Sigmoid colon (tissue), 7 donors: Measurements from ENCODE around the gene FBXW11. TPM values are rescaled to one million over a fixed set of nuclear protein-coding genes. Genes with fewer than 3 reads are reported as not detected.
"Not testable (repeated sequence)": the region's sequence is repeated elsewhere in the genome, so short reads cannot be mapped to it uniquely, and the experiment has no call there.

ENCODE experiments used
- DNase-seq: peaks from one replicate; pipeline ENCODE4 v3.0.0-alpha.2; 2019
- H3K27ac ChIP-seq, 4 donors: fragments of 200-600 bp; sonication (generic); one replicate each; pipeline ENCODE4 v1.5.1; 2016 to 2019; ENCODE audit warnings: mild to moderate bottlenecking in 1 of 4
- H3K27me3 ChIP-seq, 3 donors: fragments of 200-600 bp; sonication (generic); one replicate each; pipeline ENCODE4 v1.5.1; 2019; ENCODE audit warnings: mild to moderate bottlenecking in 1 of 3
- H3K36me3 ChIP-seq, 4 donors: fragments of 200-600 bp; sonication (generic); one replicate each; pipeline ENCODE4 v1.5.1; 2016 to 2019
- H3K4me1 ChIP-seq, 4 donors: fragments of 200-600 bp; sonication (generic); one replicate each; pipeline ENCODE4 v1.5.1; 2017 to 2019
- H3K4me3 ChIP-seq, 4 donors: fragments of 200-600 bp; sonication (generic); one replicate each; pipeline ENCODE4 v1.5.1; 2017 to 2019; ENCODE audit warnings: mild to moderate bottlenecking in 2 of 4, moderate library complexity in 1 of 4
- H3K9me3 ChIP-seq, 4 donors: fragments of 200-600 bp in 3 of 4; sonication (generic) in 3 of 4; one replicate each; pipeline versions ENCODE4 v1.5.1 to v1.6.1; 2013 to 2019
- EP300 ChIP-seq, 4 donors: sonication (generic); formaldehyde crosslinking; IDR thresholded peaks; one replicate each; pipeline ENCODE4 v1.6.1; 2017; ENCODE audit warnings: antibody characterized with exemption in 4 of 4
- POLR2A ChIP-seq, 2 donors: fragments of 450-650 bp; IDR thresholded peaks; one replicate each; pipeline ENCODE4 v1.6.1; 2016; ENCODE audit warnings: antibody characterized with exemption in 2 of 2, mild to moderate bottlenecking in 2 of 2, moderate library complexity in 2 of 2
- POLR2AphosphoS5 ChIP-seq, 4 donors: sonication (generic); formaldehyde crosslinking; IDR thresholded peaks; one replicate each; pipeline ENCODE4 v1.6.1; 2017; ENCODE audit warnings: antibody characterized with exemption in 4 of 4
- WGBS, 2 donors: extraction: QIAGEN DNeasy Blood & Tissue Kit; methylation state at CpG; one replicate each; pipeline ENCODE4 v1.1.7; 2013; 5-methylcytosine and 5-hydroxymethylcytosine counted together
- intact Hi-C: fragments of 100-400 bp; cut with DNase I; formaldehyde crosslinking; loops from one replicate; pipeline ENCODE4 v1.15.1; 2023
- polyA plus RNA-seq, 3 donors: library from polyadenylated mRNA; stranded (reverse); fragments of 200-250 nt; gene quantifications; one replicate each; pipeline ENCODE4 v1.2.3, GENCODE V29; 2013
- total RNA-seq, 4 donors: library from RNA; depleted of rRNA; stranded (reverse); fragments of >200 nt; gene quantifications; one replicate each; pipeline ENCODE4 v1.1.0, GENCODE V29; 2016
- TF ChIP-seq, protein P1 (sequence below), 4 experiments: fragments of 450-650 bp in 3 of 4; fragments of 200-600 bp in 1 of 4; IDR thresholded peaks; one replicate each; pipeline ENCODE4 v1.5.1; 2016 to 2019; ENCODE audit warnings: antibody characterized with exemption in 4 of 4, mild to moderate bottlenecking in 3 of 4, moderate library complexity in 2 of 4
- donor health status: healthy with polysubstance abuse.
- donor health status: Bipolar disorder and iron deficiency.
- donor health status: healthy.

Gene FBXW11
- total and polyA plus RNA-seq, 7 donors = 14.4 to 67.1 (median 42.9) TPM

DNA sequence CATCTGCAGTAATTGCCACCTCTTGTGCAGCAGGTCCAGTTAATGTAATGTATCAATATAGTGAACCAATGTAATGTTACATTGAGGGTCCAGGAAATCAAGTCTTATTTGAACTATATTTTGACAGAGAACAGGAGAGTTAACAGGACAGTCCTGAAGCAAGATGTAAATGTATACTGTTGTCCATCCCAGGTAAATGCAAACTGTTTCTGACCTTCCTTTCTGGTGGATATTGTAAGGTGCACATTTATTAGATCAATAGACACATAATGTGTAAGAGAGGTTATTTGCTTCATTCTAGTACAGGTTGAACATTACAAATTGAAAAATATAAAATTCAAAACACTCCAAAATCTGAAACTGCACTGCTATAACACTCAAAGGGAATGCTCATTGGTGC lies 23.4 kb upstream of the FBXW11 start:
- intact Hi-C loops = no loop called here
- H3K36me3 ChIP-seq = no peaks in the 10 kb centered on the region
- H3K4me3 ChIP-seq = no peak overlapping the region
- no peaks in the 10 kb centered on the region for H3K9me3 ChIP-seq
- TF ChIP-seq EP300 (IDR thresholded peaks at IDR 0.05) (no peak), POLR2A (IDR thresholded peaks at IDR 0.05) (no peak), POLR2AphosphoS5 (IDR thresholded peaks at IDR 0.05) (no peak)
- TF ChIP-seq, protein P1, sequence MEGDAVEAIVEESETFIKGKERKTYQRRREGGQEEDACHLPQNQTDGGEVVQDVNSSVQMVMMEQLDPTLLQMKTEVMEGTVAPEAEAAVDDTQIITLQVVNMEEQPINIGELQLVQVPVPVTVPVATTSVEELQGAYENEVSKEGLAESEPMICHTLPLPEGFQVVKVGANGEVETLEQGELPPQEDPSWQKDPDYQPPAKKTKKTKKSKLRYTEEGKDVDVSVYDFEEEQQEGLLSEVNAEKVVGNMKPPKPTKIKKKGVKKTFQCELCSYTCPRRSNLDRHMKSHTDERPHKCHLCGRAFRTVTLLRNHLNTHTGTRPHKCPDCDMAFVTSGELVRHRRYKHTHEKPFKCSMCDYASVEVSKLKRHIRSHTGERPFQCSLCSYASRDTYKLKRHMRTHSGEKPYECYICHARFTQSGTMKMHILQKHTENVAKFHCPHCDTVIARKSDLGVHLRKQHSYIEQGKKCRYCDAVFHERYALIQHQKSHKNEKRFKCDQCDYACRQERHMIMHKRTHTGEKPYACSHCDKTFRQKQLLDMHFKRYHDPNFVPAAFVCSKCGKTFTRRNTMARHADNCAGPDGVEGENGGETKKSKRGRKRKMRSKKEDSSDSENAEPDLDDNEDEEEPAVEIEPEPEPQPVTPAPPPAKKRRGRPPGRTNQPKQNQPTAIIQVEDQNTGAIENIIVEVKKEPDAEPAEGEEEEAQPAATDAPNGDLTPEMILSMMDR (IDR thresholded peaks at IDR 0.05) = no peak
- DNase-seq = no peak
- H3K27me3 ChIP-seq = no peaks in the 10 kb centered on the region
- no peaks in the 10 kb centered on the region for H3K4me1 ChIP-seq
- no peak overlapping the region for H3K27ac ChIP-seq

DNA sequence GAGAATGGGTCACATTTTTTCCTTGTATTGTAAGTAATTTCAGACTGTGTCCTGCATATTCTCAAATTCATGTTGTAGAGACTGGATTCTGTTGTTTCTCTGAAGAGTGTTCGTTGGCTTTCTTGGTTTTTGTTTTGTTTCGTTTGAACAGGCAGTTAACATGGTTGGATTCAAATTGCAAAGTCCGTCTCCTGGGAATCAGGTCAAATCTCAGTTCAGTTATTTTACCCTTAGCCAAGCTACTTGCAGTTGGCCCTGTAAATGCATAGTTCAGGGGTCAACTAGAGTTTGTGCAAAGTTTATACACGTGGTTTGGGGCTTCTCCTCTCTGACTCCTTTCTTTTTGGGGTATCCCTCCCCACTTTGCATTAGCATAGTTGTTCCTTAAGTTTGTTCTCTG lies 21.7 kb upstream of the FBXW11 start:
- no peaks in the 10 kb centered on the region for H3K36me3 ChIP-seq
- WGBS, 2 donors = 67 to 69% methylated on average over 4 of the region's 4 CpGs
- H3K27me3 ChIP-seq = no peaks in the 10 kb centered on the region
- H3K27ac ChIP-seq = no peak overlapping the region
- no peak overlapping the region for H3K4me3 ChIP-seq
- intact Hi-C loops = no loop called here
- no peak for DNase-seq
- H3K4me1 ChIP-seq = no peaks in the 10 kb centered on the region
- TF ChIP-seq EP300 (IDR thresholded peaks at IDR 0.05) (no peak), POLR2A (IDR thresholded peaks at IDR 0.05) (no peak), POLR2AphosphoS5 (IDR thresholded peaks at IDR 0.05) (no peak)
- TF ChIP-seq, protein P1 (IDR thresholded peaks at IDR 0.05) = no peak
- no peaks in the 10 kb centered on the region for H3K9me3 ChIP-seq

DNA sequence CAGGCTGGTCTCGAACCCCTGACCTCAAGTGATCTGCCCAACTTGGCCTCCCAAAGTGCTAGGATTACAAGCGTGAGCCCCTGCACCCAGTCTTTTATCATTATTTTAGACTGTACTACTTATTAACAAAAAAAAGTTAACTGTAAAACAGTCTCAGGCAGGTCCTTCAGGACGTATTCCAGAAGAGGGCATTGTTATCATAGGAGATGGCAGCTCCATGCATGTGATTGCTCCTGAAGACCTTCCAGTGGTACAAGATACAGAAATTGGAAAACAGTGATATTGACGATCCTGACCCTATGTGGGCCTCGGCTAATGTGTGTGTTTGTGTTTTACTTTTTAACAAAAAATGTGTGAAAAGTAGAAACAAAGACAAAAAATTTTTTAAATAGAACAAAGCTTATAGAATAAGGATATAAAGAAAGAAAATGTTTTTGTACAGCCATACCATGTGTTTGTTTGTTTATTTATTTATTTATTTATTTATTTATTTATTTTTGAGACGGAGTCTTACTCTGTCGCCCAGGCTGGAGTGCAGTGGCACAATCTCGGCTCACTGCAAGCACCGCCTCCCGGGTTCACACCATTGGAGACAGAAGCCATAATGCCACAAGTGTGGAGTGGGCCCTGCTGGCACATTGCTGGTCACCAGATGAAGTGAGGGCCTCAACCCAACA lies 13.8 kb upstream of the FBXW11 start:
- DNase-seq, H3K36me3 ChIP-seq, H3K4me1 ChIP-seq, intact Hi-C loops, H3K4me3 ChIP-seq, H3K9me3 ChIP-seq, H3K27ac ChIP-seq, H3K27me3 ChIP-seq: not testable (repeated sequence)
- 83 to 88% methylated on average over 10 of the region's 10 CpGs for WGBS, 2 donors

DNA sequence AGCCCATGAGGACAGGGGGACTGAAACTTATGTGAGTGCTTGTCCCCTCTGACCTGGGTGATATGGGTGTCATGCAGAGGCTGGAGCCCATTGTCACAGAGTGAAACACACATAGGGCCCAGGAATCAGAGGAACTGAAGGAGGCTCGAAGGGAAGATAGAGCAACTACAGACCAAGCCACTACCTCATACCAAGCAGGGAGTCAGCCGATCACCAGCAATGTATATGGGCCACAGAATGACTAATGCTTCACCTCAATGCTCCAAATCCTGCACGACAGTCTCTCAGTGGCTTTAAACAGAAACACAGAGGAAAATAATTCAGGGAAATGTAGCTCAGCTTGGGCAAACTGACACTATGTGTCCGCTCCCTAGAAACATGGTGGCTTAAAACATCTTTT lies 8.9 kb upstream of the FBXW11 start:
- Histone ChIP-seq H3K27me3 (no peaks in the 10 kb centered on the region), H3K27ac (no peak overlapping the region), H3K9me3 (no peaks in the 10 kb centered on the region), H3K4me3 (no peak overlapping the region), H3K36me3 (no peaks in the 10 kb centered on the region), H3K4me1 (no peaks in the 10 kb centered on the region)
- intact Hi-C loops = no loop called here
- TF ChIP-seq, protein P1 (IDR thresholded peaks at IDR 0.05) = no peak
- TF ChIP-seq EP300 (IDR thresholded peaks at IDR 0.05) (no peak), POLR2A (IDR thresholded peaks at IDR 0.05) (no peak), POLR2AphosphoS5 (IDR thresholded peaks at IDR 0.05) (no peak)
- no peak for DNase-seq
- WGBS, 2 donors = 91 to 92% methylated on average over 4 of the region's 4 CpGs

DNA sequence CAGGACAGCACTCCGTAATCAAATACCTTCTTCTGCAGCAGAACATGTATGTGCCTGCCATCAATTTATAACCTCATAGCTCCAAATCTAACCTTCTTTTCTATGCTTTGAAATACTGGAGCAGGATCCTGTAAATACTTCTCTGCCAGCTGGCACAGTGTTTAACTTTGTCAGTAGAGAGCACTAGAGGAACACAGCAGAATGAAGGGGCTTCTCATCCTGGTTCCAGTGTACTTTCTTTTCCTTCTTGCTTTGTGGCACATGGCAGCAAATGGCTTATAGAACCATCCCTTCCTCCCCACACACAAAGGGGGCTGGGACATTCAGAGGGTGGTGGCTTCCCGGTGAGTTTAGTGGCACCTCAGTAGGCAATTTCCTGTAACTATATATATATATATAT lies 3.8 kb upstream of the FBXW11 start:
- no peaks in the 10 kb centered on the region for H3K36me3 ChIP-seq
- no peak overlapping the region for H3K27ac ChIP-seq
- 61 to 64% methylated on average over 2 of the region's 2 CpGs for WGBS, 2 donors
- H3K4me3 ChIP-seq = no peak overlapping the region
- peaks cover 0 to 11% (median 8%) of the 10 kb centered on the region in 4 donors for H3K4me1 ChIP-seq
- no peak for DNase-seq
- TF ChIP-seq POLR2AphosphoS5 (IDR thresholded peaks at IDR 0.05) (no peak), POLR2A (IDR thresholded peaks at IDR 0.05) (no peak), EP300 (IDR thresholded peaks at IDR 0.05) (no peak)
- TF ChIP-seq, protein P1 (IDR thresholded peaks at IDR 0.05) = no peak
- H3K9me3 ChIP-seq = no peaks in the 10 kb centered on the region
- H3K27me3 ChIP-seq = no peaks in the 10 kb centered on the region
- intact Hi-C loops = no loop called here
